Stimulated activated CD4-positive, alpha-beta T cell treated with anti-CD3 and anti-CD28 coated beads, Interleukin-15, amount 100 ng/mL, for 48 hours (primary cell): ENCODE results near the gene RETN.

Experiments
- DNase-seq, 2 donors: peaks; one replicate each; pipeline ENCODE4 v3.0.0-alpha.2; 2020; ENCODE audit warnings: low read depth in 2 of 2

The RETN gene

GRCh38 chr19:7681340-7682174 is 12.7 kb downstream of the RETN start:
- DNase-seq, result peak; percentile 87 to 90

- no peak for DNase-seq
Observed at GRCh38 chr19:7682175-7682855, 13.5 kb downstream of the RETN start.

GRCh38 chr19:7685546-7686445 is 16.9 kb downstream of the RETN start:
- no peak for DNase-seq

- no peak for DNase-seq
Observed at GRCh38 chr19:7687177-7687576, 18.3 kb downstream of the RETN start.

- no peak for DNase-seq
Observed at GRCh38 chr19:7689165-7689564, 20.3 kb downstream of the RETN start.

GRCh38 chr19:7690779-7691258 is 22.0 kb downstream of the RETN start:
- DNase-seq, result no peak

GRCh38 chr19:7691497-7691896 is 22.6 kb downstream of the RETN start:
- DNase-seq, result no peak

- no peak for DNase-seq
Observed at GRCh38 chr19:7692417-7693088, 23.7 kb downstream of the RETN start.

- no peak for DNase-seq
Observed at GRCh38 chr19:7694499-7694898, 25.6 kb downstream of the RETN start.

- DNase-seq, result no peak
Observed at GRCh38 chr19:7697721-7698287, 29.0 kb downstream of the RETN start.

- no peak for DNase-seq
Observed at GRCh38 chr19:7698583-7698982, 29.7 kb downstream of the RETN start.

GRCh38 chr19:7699003-7699402 is 30.2 kb downstream of the RETN start:
- no peak for DNase-seq

GRCh38 chr19:7699417-7700401 is 30.9 kb downstream of the RETN start:
- peak in 1 of 2 donors; percentile 56 for DNase-seq

GRCh38 chr19:7701049-7701653 is 32.3 kb downstream of the RETN start:
- DNase-seq, result no peak

- DNase-seq, result no peak
Observed at GRCh38 chr19:7701654-7702457, 33.0 kb downstream of the RETN start, which contains the start of gene FCER2. TSS of gene FCER2 (minus strand) at chr19:7702131. CDS start at chr19:7699760, 2,371 bp downstream.

- no peak for DNase-seq
Observed at GRCh38 chr19:7703332-7703731, 34.5 kb downstream of the RETN start.

- DNase-seq, result no peak
Observed at GRCh38 chr19:7704280-7705060, 35.6 kb downstream of the RETN start.
